Lower lobe of right lung (tissue), 2 donors: ENCODE measurements around the gene DPYD. TPM values are rescaled to one million over a fixed set of nuclear protein-coding genes. Genes with fewer than 3 reads are reported as not detected.

Source experiments
- ATAC-seq, 2 donors: fragments of 200-7000 bp; cut with Tn5 transposase; one replicate each; pipeline ENCODE4 v1.9.1; 2020 to 2022; ENCODE audit warnings: mild to moderate bottlenecking in 2 of 2, moderate library complexity in 2 of 2
- DNase-seq: peaks from one replicate; pipeline ENCODE4 v3.0.0-alpha.2; 2020
- H3K27ac ChIP-seq: fragments of 200-600 bp; one replicate; pipeline ENCODE4 v1.8.0; 2022
- H3K27me3 ChIP-seq: fragments of 200-600 bp; one replicate; pipeline ENCODE4 v1.8.0; 2022; ENCODE audit warnings: low read depth
- H3K36me3 ChIP-seq: fragments of 200-600 bp; one replicate; pipeline ENCODE4 v1.8.0; 2022; ENCODE audit warnings: mild to moderate bottlenecking
- H3K4me1 ChIP-seq: fragments of 200-600 bp; one replicate; pipeline ENCODE4 v1.8.0; 2022
- H3K4me3 ChIP-seq: fragments of 200-600 bp; one replicate; pipeline ENCODE4 v1.8.0; 2022; ENCODE audit warnings: mild to moderate bottlenecking
- H3K9me3 ChIP-seq: fragments of 200-600 bp; one replicate; pipeline ENCODE4 v1.8.0; 2022
- CTCF ChIP-seq: fragments of 200-600 bp; IDR thresholded peaks from one replicate; pipeline ENCODE4 v1.8.0; 2022; ENCODE audit warnings: antibody characterized with exemption, mild to moderate bottlenecking
- intact Hi-C: fragments of 100-400 bp; cut with DNase I; formaldehyde crosslinking; loops from one replicate; pipeline ENCODE4 v1.11.0; 2022
- total RNA-seq: library from RNA; stranded (reverse); fragmentation: NEBNext Ultra II Directional; extraction: Animal tissue kit (Norgen Biotek cat#: 25700); gene quantifications from one replicate; pipeline ENCODE4 v1.2.1, GENCODE V29; 2021
- donor health status: DM: no; HTN: yes; CAD: no; lungs with severe emphysema.

Gene DPYD
- total RNA-seq, 1 donor from 2014 or later: 91.9 TPM

DNA sequence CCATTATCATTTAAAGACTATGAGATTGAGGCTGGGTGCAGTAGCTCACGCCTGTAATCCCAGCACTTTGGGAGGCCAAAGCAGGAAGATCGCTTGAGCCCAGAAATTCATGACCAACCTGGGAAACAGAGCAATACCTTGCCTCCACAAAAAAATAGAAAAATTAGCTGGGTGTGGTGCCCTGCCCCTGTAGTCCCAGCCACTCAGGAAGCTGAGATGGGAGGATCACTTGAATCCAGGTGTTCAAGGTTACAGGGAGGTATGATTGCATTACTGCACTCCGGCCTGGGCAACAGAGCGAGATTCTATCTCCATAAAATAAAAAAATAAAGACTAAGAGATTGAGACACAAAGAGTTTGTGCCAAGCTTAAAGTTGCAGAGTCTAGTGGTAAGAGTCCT lies 537.0 kb downstream of the DPYD start:
- Histone ChIP-seq H3K36me3 (no peaks in the 10 kb centered on the region), H3K27ac (no peak overlapping the region), H3K27me3 (no peaks in the 10 kb centered on the region), H3K4me1 (no peaks in the 10 kb centered on the region), H3K4me3 (no peak overlapping the region), H3K9me3 (no peaks in the 10 kb centered on the region)
- DNase-seq: no peak
- ATAC-seq: no peak
- no peak for TF ChIP-seq CTCF
- intact Hi-C loops: no loop called here

DNA sequence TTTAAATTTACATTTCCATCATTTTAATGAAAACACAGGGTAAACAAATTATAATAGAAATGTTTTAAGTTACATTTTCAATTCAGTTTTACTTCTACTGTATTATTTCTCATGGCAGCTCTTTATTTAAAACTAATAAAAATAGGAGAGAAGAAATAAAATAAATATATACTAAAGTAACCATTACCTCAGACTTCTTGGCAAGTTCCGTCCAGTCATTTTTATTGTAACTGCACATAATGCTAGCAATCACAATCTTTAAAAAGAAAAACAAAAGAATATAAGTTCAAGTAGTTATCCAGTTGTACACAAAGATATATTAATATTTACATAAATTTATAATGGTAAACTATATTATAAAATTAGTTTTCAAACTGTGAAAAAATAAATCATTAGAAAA lies 538.6 kb downstream of the DPYD start:
- no peaks in the 10 kb centered on the region for H3K36me3 ChIP-seq
- ATAC-seq: no peak
- no peak for TF ChIP-seq CTCF

DNA sequence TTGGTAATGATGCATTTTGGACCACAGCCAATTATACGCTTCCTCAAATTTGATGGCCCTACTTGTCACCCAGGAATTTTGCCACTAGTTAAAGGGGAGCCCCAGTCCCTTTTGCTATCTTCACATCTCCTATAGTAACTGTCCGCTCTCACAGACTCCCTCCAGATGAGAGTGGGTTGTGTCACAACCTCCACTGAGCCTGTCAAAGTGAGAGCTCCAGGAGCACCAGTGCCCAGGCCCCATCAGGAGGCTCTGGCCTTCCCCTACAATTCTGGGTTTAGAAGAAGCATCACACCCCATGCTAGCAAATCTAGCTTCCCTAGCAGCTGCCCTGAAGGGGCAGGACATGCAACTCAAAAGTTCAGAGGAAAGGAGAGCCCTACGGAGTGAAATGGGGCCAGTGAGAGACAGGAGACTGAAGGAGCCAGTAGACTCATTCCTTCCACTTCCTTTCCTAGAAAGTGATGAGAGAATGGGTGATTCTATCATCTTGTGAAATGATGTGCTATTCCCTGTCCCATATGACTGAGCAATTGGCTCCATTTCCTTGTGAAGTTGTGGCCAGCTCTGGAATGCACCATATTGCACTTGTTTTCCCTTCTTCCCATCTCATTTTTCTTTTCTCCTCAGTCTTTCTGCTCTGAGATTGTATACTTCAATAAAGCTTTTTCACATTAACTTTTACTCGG lies 541.3 kb downstream of the DPYD start:
- no peaks in the 10 kb centered on the region for H3K27me3 ChIP-seq
- H3K4me1 ChIP-seq: no peaks in the 10 kb centered on the region
- intact Hi-C loops: no loop called here
- TF ChIP-seq CTCF: no peak
- ATAC-seq (no peak), DNase-seq (no peak)
- H3K4me3 ChIP-seq: no peak overlapping the region
- H3K27ac ChIP-seq: no peak overlapping the region
- H3K9me3 ChIP-seq: no peaks in the 10 kb centered on the region
- H3K36me3 ChIP-seq: no peaks in the 10 kb centered on the region

More for the DNA sequence above, 538.6 kb downstream of the DPYD start:
- Histone ChIP-seq H3K4me3 (no peak overlapping the region), H3K27ac (no peak overlapping the region), H3K4me1 (no peaks in the 10 kb centered on the region), H3K27me3 (no peaks in the 10 kb centered on the region), H3K9me3 (no peaks in the 10 kb centered on the region)
- intact Hi-C loops: no loop called here
- DNase-seq: no peak

DNA sequence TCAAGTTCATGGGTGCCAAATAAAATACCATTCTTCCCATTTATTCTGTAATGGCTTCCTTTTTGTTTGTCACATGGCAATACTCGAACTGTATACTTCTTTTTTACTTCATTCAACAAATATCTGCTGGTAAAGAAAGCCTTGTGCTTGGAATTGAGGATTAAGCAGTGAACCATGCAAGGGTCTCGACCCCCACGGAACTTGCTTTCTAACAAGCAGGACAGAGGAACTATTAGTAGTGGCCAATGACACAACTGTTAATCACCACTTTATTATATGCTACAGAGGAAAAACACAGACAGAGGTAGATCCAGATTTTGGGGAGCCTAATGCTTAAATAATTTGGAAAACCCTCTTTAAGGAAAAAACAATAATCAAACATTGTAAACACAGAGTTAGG lies 542.2 kb downstream of the DPYD start:
- DNase-seq (no peak), ATAC-seq (no peak)
- H3K27ac ChIP-seq: no peak overlapping the region
- TF ChIP-seq CTCF: no peak
- no peaks in the 10 kb centered on the region for H3K27me3 ChIP-seq
- intact Hi-C loops: no loop called here
- H3K4me3 ChIP-seq: no peak overlapping the region
- H3K36me3 ChIP-seq: no peaks in the 10 kb centered on the region
- no peaks in the 10 kb centered on the region for H3K9me3 ChIP-seq
- no peaks in the 10 kb centered on the region for H3K4me1 ChIP-seq

DNA sequence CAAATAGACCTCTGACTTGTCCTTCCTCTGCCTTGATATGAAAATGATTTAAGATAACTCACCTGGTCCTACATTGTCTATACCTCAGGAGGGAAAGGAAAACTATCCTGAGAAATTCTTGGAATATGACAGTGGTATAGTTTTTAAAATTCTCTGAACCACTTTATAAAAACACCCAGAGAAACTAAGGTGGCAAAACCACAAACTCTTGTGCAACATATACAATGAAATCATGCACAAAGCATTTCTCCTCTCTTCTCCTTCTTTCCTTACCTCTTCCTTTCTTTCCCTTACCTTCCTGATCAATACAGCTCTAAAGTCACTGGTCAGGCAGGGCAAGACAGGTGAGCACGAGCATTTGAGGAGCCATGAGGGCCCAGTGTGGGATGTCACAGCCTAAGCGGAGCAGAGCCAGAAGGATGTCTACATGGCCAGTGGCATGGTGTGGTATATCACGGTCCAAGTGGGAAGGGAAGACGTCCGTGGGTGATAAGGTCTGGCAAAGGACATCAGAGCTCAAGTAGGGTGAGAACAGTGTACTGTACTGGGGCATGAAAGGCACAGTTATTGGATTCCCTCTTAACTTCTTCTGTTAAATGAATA lies 543.3 kb downstream of the DPYD start:
- no peak for TF ChIP-seq CTCF
- Histone ChIP-seq H3K27me3 (no peaks in the 10 kb centered on the region), H3K4me3 (no peak overlapping the region), H3K36me3 (no peaks in the 10 kb centered on the region), H3K9me3 (no peaks in the 10 kb centered on the region), H3K27ac (no peak overlapping the region), H3K4me1 (no peaks in the 10 kb centered on the region)
- ATAC-seq: no peak
- intact Hi-C loops: no loop called here
- DNase-seq: no peak
